CD4-positive, alpha-beta T cell (primary cell): ENCODE data around the gene SHMT2. TPM values are rescaled to one million over a fixed set of nuclear protein-coding genes. Genes with fewer than 3 reads are reported as not detected.

Source experiments
- ATAC-seq: fragments of 200-7000 bp; cut with Tn5 transposase; one replicate; pipeline ENCODE4 v1.10.0; 2022; ENCODE audit warnings: mild to moderate bottlenecking; ENCODE audit not compliant: poor library complexity
- CTCF ChIA-PET: fragments of 350-600 bp; sonication (Branson Sonifier 250); formaldehyde crosslinking; loops from one replicate; lab custom pipeline; 2021; ENCODE audit warnings: antibody characterized with exemption, inconsistent platforms; lab: Charles Lee
- POLR2A ChIA-PET: fragments of 350-600 bp; sonication (Branson Sonifier 250); formaldehyde crosslinking; loops from one replicate; lab custom pipeline; 2021; ENCODE audit warnings: antibody characterized with exemption, inconsistent platforms; lab: Charles Lee
- DNase-seq, 14 experiments: peaks; one replicate each; pipeline ENCODE4 v3.0.0-alpha.2; 2013 to 2020; ENCODE audit warnings: mixed read lengths in 2 of 14
- H3K27ac ChIP-seq, 2 donors: one replicate each; pipeline versions ENCODE4 v1.5.1 to v1.7.0; 2013; ENCODE audit warnings: low read length in 2 of 2, low read depth in 1 of 2, mild to moderate bottlenecking in 1 of 2
- H3K27me3 ChIP-seq, 2 experiments: 1 replicate in 1 of 2; 2 replicates in 1 of 2; pipeline versions ENCODE4 v1.6.1 to v1.7.0; 2013; ENCODE audit warnings: low read length in 2 of 2, control low read depth in 1 of 2, mild to moderate bottlenecking in 1 of 2, moderate library complexity in 1 of 2; ENCODE audit not compliant: insufficient read depth in 2 of 2, control insufficient read depth in 1 of 2
- H3K36me3 ChIP-seq: one replicate; pipeline ENCODE4 v1.6.1; 2013; ENCODE audit warnings: low read length, control low read depth; ENCODE audit not compliant: insufficient read depth
- H3K4me1 ChIP-seq: one replicate; pipeline ENCODE4 v1.6.1; 2013; ENCODE audit warnings: low read length, control low read depth; ENCODE audit not compliant: insufficient read depth
- H3K4me3 ChIP-seq: one replicate; pipeline ENCODE4 v1.5.1; 2013; ENCODE audit warnings: mild to moderate bottlenecking, low read length, moderate library complexity
- H3K9me3 ChIP-seq, 2 experiments: 1 replicate in 1 of 2; 2 replicates in 1 of 2; pipeline versions ENCODE4 v1.6.1 to v1.7.0; 2013; ENCODE audit warnings: low read length in 2 of 2, mild to moderate bottlenecking in 2 of 2, control low read depth in 1 of 2, moderate library complexity in 1 of 2; ENCODE audit not compliant: control insufficient read depth in 1 of 2, insufficient read depth in 1 of 2
- H3K27ac Mint-ChIP-seq: one replicate; pipeline ENCODE4 v1.8.0; 2020; ENCODE audit warnings: mixed read lengths
- H3K27me3 Mint-ChIP-seq: one replicate; pipeline ENCODE4 v1.8.0; 2021; ENCODE audit warnings: mixed read lengths
- H3K36me3 Mint-ChIP-seq: one replicate; pipeline ENCODE4 v1.8.0; 2021; ENCODE audit warnings: low read depth, mixed read lengths
- H3K4me1 Mint-ChIP-seq: one replicate; pipeline ENCODE4 v1.8.0; 2021; ENCODE audit warnings: low read depth, mixed read lengths
- H3K4me3 Mint-ChIP-seq: one replicate; pipeline ENCODE4 v1.8.0; 2020; ENCODE audit warnings: mild to moderate bottlenecking, mixed read lengths
- H3K9me3 Mint-ChIP-seq: one replicate; pipeline ENCODE4 v1.8.0; 2020; ENCODE audit warnings: mixed read lengths
- intact Hi-C, 2 experiments: fragments of 100-400 bp; cut with DNase I in 1 of 2; cut with micrococcal nuclease in 1 of 2; formaldehyde crosslinking; loops; one replicate each; pipeline versions ENCODE4 v1.15.1 to v1.9.0; 2023 to 2025; cut with DNase I, micrococcal nuclease
- total RNA-seq, 174 experiments: library from RNA in 2 of 174; stranded (reverse) in 2 of 174; gene quantifications; one replicate each; pipeline ENCODE4 v1.2.3 and lab custom pipeline; 2021 to 2026
- TF ChIP-seq, protein P1 (sequence below): fragments of 200-600 bp; IDR thresholded peaks from one replicate; pipeline ENCODE4 v1.8.0; 2022; ENCODE audit warnings: antibody characterized with exemption, mild to moderate bottlenecking

SHMT2 gene
- total RNA-seq, 2 experiments from 2014 or later, result 21.3 to 22.2 TPM

DNA sequence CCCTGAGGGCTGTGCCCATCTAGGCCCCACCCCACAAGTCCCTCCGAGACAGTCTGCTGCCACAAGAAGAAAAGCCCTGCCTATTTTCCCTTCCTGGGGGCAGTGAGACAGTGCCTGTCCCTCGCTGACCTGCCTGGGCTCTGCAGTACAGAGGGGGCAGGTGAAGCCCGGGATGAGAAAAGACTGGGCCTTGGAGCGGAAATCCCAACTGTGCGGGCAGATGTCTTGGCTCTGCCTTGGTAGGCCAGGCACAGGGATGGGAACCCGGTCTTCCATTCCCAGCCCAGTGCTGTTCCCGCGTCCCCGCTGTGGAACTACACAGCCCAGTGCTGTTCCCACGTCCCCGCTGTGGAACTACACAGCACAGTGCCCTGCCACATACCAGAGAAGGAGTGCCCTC is 25.7 kb upstream of the SHMT2 start:
- intact Hi-C loops, result no loop called here
- Mint-ChIP-seq H3K36me3 (peaks cover 10% of the 10 kb centered on the region), H3K27me3 (no peaks in the 10 kb centered on the region), H3K27ac (no peak overlapping the region), H3K9me3 (no peaks in the 10 kb centered on the region), H3K4me1 (no peaks in the 10 kb centered on the region), H3K4me3 (no peak overlapping the region)
- DNase-seq, result no peak
- POLR2A ChIA-PET, result no interaction called here
- Histone ChIP-seq H3K27ac (no peak overlapping the region), H3K9me3 (no peaks in the 10 kb centered on the region), H3K4me1 (no peaks in the 10 kb centered on the region), H3K4me3 (no peak overlapping the region), H3K27me3 (no peaks in the 10 kb centered on the region), H3K36me3 (peaks cover 1% of the 10 kb centered on the region)
- CTCF ChIA-PET, result no interaction called here
- no peak for ATAC-seq
- TF ChIP-seq, protein P1, sequence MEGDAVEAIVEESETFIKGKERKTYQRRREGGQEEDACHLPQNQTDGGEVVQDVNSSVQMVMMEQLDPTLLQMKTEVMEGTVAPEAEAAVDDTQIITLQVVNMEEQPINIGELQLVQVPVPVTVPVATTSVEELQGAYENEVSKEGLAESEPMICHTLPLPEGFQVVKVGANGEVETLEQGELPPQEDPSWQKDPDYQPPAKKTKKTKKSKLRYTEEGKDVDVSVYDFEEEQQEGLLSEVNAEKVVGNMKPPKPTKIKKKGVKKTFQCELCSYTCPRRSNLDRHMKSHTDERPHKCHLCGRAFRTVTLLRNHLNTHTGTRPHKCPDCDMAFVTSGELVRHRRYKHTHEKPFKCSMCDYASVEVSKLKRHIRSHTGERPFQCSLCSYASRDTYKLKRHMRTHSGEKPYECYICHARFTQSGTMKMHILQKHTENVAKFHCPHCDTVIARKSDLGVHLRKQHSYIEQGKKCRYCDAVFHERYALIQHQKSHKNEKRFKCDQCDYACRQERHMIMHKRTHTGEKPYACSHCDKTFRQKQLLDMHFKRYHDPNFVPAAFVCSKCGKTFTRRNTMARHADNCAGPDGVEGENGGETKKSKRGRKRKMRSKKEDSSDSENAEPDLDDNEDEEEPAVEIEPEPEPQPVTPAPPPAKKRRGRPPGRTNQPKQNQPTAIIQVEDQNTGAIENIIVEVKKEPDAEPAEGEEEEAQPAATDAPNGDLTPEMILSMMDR, result no peak

DNA sequence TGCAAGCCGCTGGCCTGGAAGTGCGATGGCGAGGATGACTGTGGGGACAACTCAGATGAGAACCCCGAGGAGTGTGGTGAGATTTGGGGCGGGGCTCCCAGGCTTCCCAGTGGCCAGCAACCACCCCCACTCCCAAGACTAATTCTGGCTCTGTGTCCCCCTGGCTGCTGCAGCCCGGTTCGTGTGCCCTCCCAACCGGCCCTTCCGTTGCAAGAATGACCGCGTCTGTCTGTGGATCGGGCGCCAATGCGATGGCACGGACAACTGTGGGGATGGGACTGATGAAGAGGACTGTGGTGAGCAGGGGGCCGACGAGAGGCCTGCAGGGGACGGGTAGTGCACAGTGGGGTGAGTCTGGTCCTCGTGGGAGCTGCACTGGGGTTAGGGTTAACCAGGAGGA is 25.1 kb upstream of the SHMT2 start:
- Histone ChIP-seq H3K4me1 (no peaks in the 10 kb centered on the region), H3K27me3 (no peaks in the 10 kb centered on the region), H3K9me3 (no peaks in the 10 kb centered on the region), H3K4me3 (no peak overlapping the region), H3K36me3 (no peaks in the 10 kb centered on the region), H3K27ac (no peak overlapping the region)
- no peak for DNase-seq
- no peak overlapping the region for H3K27ac Mint-ChIP-seq
- ChIA-PET CTCF (no interaction called here), POLR2A (no interaction called here)
- no peaks in the 10 kb centered on the region for H3K9me3 Mint-ChIP-seq
- no peak for ATAC-seq
- intact Hi-C loops, result no loop called here
- peaks cover 10% of the 10 kb centered on the region for H3K36me3 Mint-ChIP-seq
- no peaks in the 10 kb centered on the region for H3K4me1 Mint-ChIP-seq
- TF ChIP-seq, protein P1, result no peak
- H3K27me3 Mint-ChIP-seq, result no peaks in the 10 kb centered on the region
- H3K4me3 Mint-ChIP-seq, result no peak overlapping the region

DNA sequence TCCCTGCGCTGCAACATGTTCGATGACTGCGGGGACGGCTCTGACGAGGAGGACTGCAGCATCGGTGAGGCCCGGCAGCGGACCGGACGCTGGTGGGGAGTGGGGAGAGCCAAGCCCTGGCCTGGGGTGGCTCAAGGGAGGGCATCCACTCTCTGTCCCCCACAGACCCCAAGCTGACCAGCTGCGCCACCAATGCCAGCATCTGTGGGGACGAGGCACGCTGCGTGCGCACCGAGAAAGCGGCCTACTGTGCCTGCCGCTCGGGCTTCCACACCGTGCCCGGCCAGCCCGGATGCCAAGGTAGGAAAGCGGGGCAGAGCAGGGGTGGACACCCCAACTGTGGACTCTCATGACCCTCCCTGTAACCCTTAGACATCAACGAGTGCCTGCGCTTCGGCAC is 24.3 kb upstream of the SHMT2 start:
- no peak overlapping the region for H3K4me3 ChIP-seq
- intact Hi-C loops, result no loop called here
- ATAC-seq, result no peak
- ChIA-PET POLR2A (no interaction called here), CTCF (no interaction called here)
- no peaks in the 10 kb centered on the region for H3K4me1 ChIP-seq
- H3K27ac Mint-ChIP-seq, result no peak overlapping the region
- H3K9me3 Mint-ChIP-seq, result no peaks in the 10 kb centered on the region
- no peak overlapping the region for H3K27ac ChIP-seq
- no peak for DNase-seq
- H3K27me3 Mint-ChIP-seq, result no peaks in the 10 kb centered on the region
- H3K36me3 Mint-ChIP-seq, result peaks cover 10% of the 10 kb centered on the region
- H3K27me3 ChIP-seq, result no peaks in the 10 kb centered on the region
- H3K9me3 ChIP-seq, result no peaks in the 10 kb centered on the region
- H3K4me3 Mint-ChIP-seq, result no peak overlapping the region
- TF ChIP-seq, protein P1, result no peak
- H3K36me3 ChIP-seq, result no peaks in the 10 kb centered on the region
- H3K4me1 Mint-ChIP-seq, result no peaks in the 10 kb centered on the region
